Astrocyte (in vitro differentiated cells and primary cell): Measurements from ENCODE around the gene CTU1. TPM values are rescaled to one million over a fixed set of nuclear protein-coding genes. Genes with fewer than 3 reads are reported as not detected.

Experiments
- DNase-seq: peaks from one replicate; pipeline ENCODE4 v3.0.0-alpha.2; 2010; ENCODE audit warnings: low read depth
- FAIRE-seq: peaks from 2 replicates; lab custom pipeline; 2011; peaks lifted over from hg19 to GRCh38; lab: Jason Lieb, UNC
- H2AFZ ChIP-seq: 2 replicates; pipeline ENCODE4 v1.6.0; 2012; ENCODE audit warnings: low read depth, low read length, inconsistent platforms
- H3K27ac ChIP-seq: 2 replicates; pipeline ENCODE4 v1.5.1; 2011; ENCODE audit warnings: low read depth, low read length, inconsistent platforms
- H3K27me3 ChIP-seq: 2 replicates; pipeline ENCODE4 v1.6.0; 2011; ENCODE audit warnings: low read length, inconsistent platforms; ENCODE audit not compliant: insufficient read depth
- H3K36me3 ChIP-seq: 2 replicates; pipeline ENCODE4 v1.5.1; 2011; ENCODE audit warnings: low read length, inconsistent platforms; ENCODE audit not compliant: insufficient read depth
- H3K4me1 ChIP-seq: 2 replicates; pipeline ENCODE4 v1.5.1; 2011; ENCODE audit warnings: low read length, inconsistent platforms; ENCODE audit not compliant: insufficient read depth
- H3K4me2 ChIP-seq: 2 replicates; pipeline ENCODE4 v1.6.0; 2012; ENCODE audit warnings: low read length, inconsistent platforms
- H3K4me3 ChIP-seq: 2 replicates; pipeline ENCODE4 v1.5.1; 2011; ENCODE audit warnings: low read depth, mild to moderate bottlenecking, low read length, inconsistent platforms; ENCODE audit not compliant: insufficient read depth
- H3K79me2 ChIP-seq: 2 replicates; pipeline ENCODE4 v1.6.0; 2012; ENCODE audit warnings: mild to moderate bottlenecking, low read length, inconsistent platforms; ENCODE audit not compliant: insufficient read depth
- H3K9ac ChIP-seq: 2 replicates; pipeline ENCODE4 v1.6.0; 2012; ENCODE audit warnings: mild to moderate bottlenecking, low read length, inconsistent platforms
- H3K9me3 ChIP-seq: 2 replicates; pipeline ENCODE4 v1.5.1; 2012; ENCODE audit warnings: low read depth, mild to moderate bottlenecking, low read length, inconsistent platforms; ENCODE audit not compliant: insufficient read depth
- H4K20me1 ChIP-seq: 2 replicates; pipeline ENCODE4 v1.6.0; 2012; ENCODE audit warnings: low read length, inconsistent platforms; ENCODE audit not compliant: insufficient read depth
- H3K27ac Mint-ChIP-seq: one replicate; pipeline ENCODE4 v1.8.0; 2021; ENCODE audit warnings: mild to moderate bottlenecking, mixed read lengths; ENCODE audit not compliant: unreplicated experiment
- H3K27me3 Mint-ChIP-seq: one replicate; pipeline ENCODE4 v1.8.0; 2021; ENCODE audit warnings: low read depth, mixed read lengths; ENCODE audit not compliant: unreplicated experiment
- H3K36me3 Mint-ChIP-seq: one replicate; pipeline ENCODE4 v1.8.0; 2021; ENCODE audit warnings: low read depth, mixed read lengths; ENCODE audit not compliant: unreplicated experiment
- H3K4me1 Mint-ChIP-seq: one replicate; pipeline ENCODE4 v1.8.0; 2021; ENCODE audit warnings: low read depth, mixed read lengths; ENCODE audit not compliant: unreplicated experiment
- H3K4me3 Mint-ChIP-seq: one replicate; pipeline ENCODE4 v1.8.0; 2021; ENCODE audit warnings: mild to moderate bottlenecking, moderate library complexity, mixed read lengths; ENCODE audit not compliant: unreplicated experiment
- H3K9me3 Mint-ChIP-seq: one replicate; pipeline ENCODE4 v1.8.0; 2021; ENCODE audit warnings: mild to moderate bottlenecking, mixed read lengths; ENCODE audit not compliant: unreplicated experiment
- CTCF ChIP-seq: IDR thresholded peaks from 2 replicates; pipeline ENCODE4 v1.5.1; 2011; ENCODE audit warnings: low read depth, mild to moderate bottlenecking, inconsistent platforms, low read length, moderate library complexity; ENCODE audit not compliant: insufficient read depth
- EZH2 ChIP-seq: IDR thresholded peaks from 2 replicates; pipeline ENCODE4 v1.6.1; 2012; ENCODE audit warnings: mild to moderate bottlenecking, low read length, inconsistent platforms; ENCODE audit not compliant: insufficient read depth
- total RNA-seq: library from RNA; stranded (reverse); gene quantifications from 2 replicates; pipeline ENCODE4 v1.2.1, GENCODE V29; 2021

Gene CTU1
- total RNA-seq, 1 donor from 2014 or later = 6.4 TPM

GRCh38 chr19:51091895-51092873 is 16.0 kb downstream of the CTU1 start:
- TF ChIP-seq EZH2 = no peak
- TF ChIP-seq CTCF = no peak

GRCh38 chr19:51091126-51091525 is 17.1 kb downstream of the CTU1 start:
- no peak overlapping the region for H3K27ac Mint-ChIP-seq
- TF ChIP-seq EZH2 (no peak), CTCF (no peak)
- Histone ChIP-seq H3K36me3 (no peaks in the 10 kb centered on the region), H3K4me3 (no peak overlapping the region), H3K79me2 (no peaks in the 10 kb centered on the region), H3K4me1 (no peaks in the 10 kb centered on the region), H2AFZ (no peak overlapping the region), H3K9ac (no peak overlapping the region), H3K4me2 (no peak overlapping the region), H3K9me3 (no peaks in the 10 kb centered on the region), H3K27me3 (no peaks in the 10 kb centered on the region), H3K27ac (no peak overlapping the region), H4K20me1 (peaks cover 16% of the 10 kb centered on the region)
- FAIRE-seq (no peak), DNase-seq (no peak)
- no peaks in the 10 kb centered on the region for H3K36me3 Mint-ChIP-seq
- H3K4me3 Mint-ChIP-seq = no peak overlapping the region
- H3K4me1 Mint-ChIP-seq = peaks cover 5% of the 10 kb centered on the region
- H3K27me3 Mint-ChIP-seq = peaks cover 37% of the 10 kb centered on the region
- H3K9me3 Mint-ChIP-seq = no peaks in the 10 kb centered on the region

More at GRCh38 chr19:51091895-51092873, 16.0 kb downstream of the CTU1 start:
- no peak for FAIRE-seq
- H4K20me1 ChIP-seq = peaks cover 24% of the 10 kb centered on the region
- no peak overlapping the region for H3K27ac ChIP-seq
- Mint-ChIP-seq H3K36me3 (peaks cover 2% of the 10 kb centered on the region), H3K9me3 (no peaks in the 10 kb centered on the region), H3K27me3 (peaks cover 28% of the 10 kb centered on the region), H3K4me1 (peaks cover 5% of the 10 kb centered on the region), H3K4me3 (no peak overlapping the region), H3K27ac (no peak overlapping the region)
- no peaks in the 10 kb centered on the region for H3K36me3 ChIP-seq
- no peaks in the 10 kb centered on the region for H3K9me3 ChIP-seq
- H3K4me2 ChIP-seq = no peak overlapping the region
- H3K4me1 ChIP-seq = no peaks in the 10 kb centered on the region
- H3K9ac ChIP-seq = no peak overlapping the region
- H2AFZ ChIP-seq = no peak overlapping the region
- no peaks in the 10 kb centered on the region for H3K79me2 ChIP-seq
- no peak for DNase-seq
- H3K27me3 ChIP-seq = no peaks in the 10 kb centered on the region
- H3K4me3 ChIP-seq = no peak overlapping the region

- Mint-ChIP-seq H3K36me3 (no peaks in the 10 kb centered on the region), H3K4me1 (peaks cover 5% of the 10 kb centered on the region), H3K27ac (no peak overlapping the region), H3K4me3 (no peak overlapping the region), H3K27me3 (peaks cover 37% of the 10 kb centered on the region), H3K9me3 (no peaks in the 10 kb centered on the region)
- no peak for DNase-seq
- Histone ChIP-seq H3K4me1 (no peaks in the 10 kb centered on the region), H3K4me2 (no peak overlapping the region), H3K79me2 (no peaks in the 10 kb centered on the region), H3K27me3 (no peaks in the 10 kb centered on the region), H3K27ac (no peak overlapping the region), H3K9me3 (no peaks in the 10 kb centered on the region), H3K4me3 (no peak overlapping the region), H2AFZ (no peak overlapping the region), H3K36me3 (no peaks in the 10 kb centered on the region), H3K9ac (no peak overlapping the region), H4K20me1 (peaks cover 11% of the 10 kb centered on the region)
- no peak for FAIRE-seq
- TF ChIP-seq EZH2 (no peak), CTCF (no peak)
These were observed 17.7 kb downstream of the CTU1 start for GRCh38 chr19:51090471-51090870.
